GM19193 (cell line): ENCODE data around the gene STARD5.

ENCODE experiments used
- POLR2A ChIP-seq: IDR thresholded peaks from 4 replicates; pipeline ENCODE4 v1.6.1; 2011; ENCODE audit not compliant: insufficient read depth, insufficient read length; ENCODE audit errors: extremely low read depth

The STARD5 gene

DNA sequence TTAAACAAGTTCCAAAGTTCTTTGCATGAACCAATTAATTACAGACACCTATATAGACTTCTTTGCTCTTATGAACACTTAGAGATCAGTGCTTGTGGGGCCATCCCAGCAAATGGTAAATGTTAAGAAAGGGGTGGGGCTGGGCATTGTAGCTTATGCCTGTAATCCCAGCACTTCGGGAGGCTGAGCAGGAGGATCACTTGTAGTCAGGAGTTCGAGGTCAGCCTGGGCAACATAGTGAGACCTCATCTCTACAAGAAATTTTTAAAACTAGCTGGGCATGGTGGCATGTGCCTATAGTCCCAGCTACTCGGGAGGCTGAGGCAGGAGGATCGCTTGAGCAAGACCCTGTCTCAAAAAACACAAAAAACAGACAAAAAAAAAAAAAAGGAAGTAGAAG is 19.4 kb upstream of the STARD5 start:
- no peak for TF ChIP-seq POLR2A

DNA sequence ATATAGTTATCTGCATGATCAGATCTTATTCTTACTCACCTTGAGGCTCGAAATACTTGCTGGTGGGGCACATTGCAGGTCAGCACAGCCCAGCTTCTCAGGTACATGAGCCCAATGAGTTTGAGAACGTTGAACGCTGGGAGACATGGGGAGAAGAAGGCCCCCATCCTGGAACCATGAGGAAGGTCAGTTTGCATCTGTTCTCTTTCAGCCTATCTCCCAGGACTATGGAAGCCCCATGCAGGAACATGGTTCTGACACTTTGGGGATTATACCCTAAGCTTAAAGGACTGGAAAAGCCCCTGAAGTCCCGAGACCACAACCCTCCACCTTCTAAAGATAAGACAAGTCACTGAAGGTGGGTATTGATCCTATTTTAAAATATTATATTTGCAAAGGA is 17.4 kb upstream of the STARD5 start:
- no peak for TF ChIP-seq POLR2A

DNA sequence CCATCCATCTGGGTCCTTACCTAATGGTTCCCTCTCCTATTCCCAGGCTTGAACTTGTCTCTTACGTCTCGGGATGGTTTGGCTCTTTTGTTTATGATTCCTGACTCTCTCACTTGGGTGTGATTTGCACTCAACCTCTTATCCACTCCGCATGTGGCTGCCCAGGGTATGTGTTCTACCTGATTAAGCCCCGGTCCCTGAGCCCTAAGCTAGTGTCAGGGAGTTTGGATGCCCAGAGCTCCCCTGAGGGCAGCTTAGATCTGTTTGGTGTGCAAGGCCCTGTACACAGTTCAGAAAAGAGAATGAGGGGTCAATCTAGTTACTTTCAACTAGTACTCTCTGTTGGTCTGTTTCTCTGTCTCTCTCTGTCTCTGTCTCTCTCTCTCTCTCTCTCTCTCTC is 15.9 kb upstream of the STARD5 start:
- TF ChIP-seq POLR2A = no peak

DNA sequence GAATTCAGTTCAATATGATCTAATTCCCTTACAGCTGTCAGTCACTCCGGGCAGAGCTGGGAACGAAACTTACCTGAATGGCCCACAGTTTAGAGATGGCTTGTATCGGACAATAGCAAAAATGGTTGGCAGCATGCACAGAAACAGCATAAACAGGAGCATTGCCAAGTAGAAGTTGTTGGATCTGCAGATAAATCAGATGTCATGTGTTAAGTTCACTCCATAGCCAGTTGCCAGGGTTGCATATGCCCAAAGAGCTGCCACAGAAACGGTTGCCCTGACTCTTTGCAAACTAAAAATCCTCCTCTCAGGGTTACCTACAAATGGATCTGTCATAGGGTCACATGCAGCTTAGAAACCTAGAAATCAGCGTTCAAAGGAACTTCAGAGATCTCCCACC is 15.4 kb upstream of the STARD5 start:
- TF ChIP-seq POLR2A = no peak

DNA sequence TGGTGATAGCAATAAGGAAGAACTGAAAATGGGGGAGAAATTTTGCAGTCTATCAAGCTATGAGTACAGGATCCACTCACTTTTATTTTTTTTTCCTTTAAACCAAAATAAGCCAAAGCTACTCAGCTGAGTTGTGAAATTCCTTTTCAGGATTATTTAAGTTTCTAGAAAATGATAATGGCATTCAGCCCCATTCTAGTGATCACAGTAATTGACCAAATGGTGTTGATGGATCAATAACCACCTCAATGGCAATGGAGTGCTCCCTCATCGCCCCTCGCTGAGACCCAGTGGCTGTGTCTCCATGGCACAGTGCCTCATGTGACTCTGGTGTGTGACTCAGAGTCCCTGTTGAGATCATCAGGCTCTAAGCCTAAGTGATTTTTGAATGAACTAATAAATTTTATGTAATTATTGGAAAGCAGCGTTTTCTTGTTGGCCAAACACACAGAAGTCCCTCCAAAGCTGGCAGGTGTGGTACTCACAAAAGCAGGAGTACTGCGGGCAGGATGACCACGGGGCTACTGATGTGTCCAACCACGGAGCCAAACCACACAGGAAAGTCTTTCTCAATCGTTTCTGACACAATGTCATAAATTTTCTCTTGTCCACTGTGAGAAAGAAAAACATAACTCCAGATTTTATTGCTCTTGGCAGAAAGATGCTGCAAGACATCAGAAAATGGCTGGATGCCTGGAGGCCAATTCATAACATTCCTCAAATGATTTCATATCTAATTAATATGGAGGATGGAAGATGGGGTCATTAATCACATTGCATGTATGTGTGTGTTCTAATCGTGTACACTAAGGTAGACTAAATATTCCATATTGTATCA is 14.4 kb upstream of the STARD5 start:
- TF ChIP-seq POLR2A = no peak

DNA sequence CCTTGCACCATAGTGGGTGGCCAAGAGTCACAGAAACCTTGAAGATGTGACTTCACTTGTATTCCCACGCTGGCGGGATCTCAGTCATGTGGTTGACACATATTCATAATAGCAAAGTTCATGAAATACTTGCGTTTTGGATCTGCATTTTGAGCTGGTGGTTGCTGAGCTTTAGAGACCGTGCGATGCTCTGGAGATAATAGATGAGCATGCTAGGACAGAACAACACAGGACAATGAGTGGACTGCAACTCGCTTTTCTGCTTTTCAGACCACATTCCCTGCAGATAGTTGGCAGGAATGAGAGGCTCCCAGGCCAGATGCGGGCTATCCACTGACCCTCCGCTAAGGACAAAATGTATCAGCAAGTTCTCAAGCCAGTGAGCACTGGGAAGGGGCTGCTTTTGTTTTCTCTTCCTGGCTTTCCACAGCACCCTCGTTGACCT is 13.8 kb upstream of the STARD5 start:
- TF ChIP-seq POLR2A = no peak

DNA sequence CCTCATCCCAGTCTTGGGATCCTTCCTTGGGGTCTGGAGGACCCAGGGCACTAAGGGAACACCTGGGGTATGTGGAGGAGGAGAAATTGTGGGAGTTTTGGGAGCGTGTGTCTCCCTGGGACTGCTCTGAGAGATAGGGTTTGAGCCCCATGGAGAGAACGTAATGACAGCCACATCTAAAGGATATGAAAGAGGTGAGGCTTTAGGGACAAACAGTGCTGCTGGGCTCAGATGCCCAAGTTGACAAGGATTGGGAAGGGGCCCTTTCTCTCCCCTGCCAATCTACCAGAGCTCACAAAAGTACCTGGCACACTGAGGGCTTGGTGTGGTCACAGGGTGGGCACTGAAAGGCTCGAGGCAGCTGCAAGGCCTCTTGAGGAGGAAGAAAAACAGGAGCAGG is 13.3 kb upstream of the STARD5 start:
- TF ChIP-seq POLR2A = no peak

DNA sequence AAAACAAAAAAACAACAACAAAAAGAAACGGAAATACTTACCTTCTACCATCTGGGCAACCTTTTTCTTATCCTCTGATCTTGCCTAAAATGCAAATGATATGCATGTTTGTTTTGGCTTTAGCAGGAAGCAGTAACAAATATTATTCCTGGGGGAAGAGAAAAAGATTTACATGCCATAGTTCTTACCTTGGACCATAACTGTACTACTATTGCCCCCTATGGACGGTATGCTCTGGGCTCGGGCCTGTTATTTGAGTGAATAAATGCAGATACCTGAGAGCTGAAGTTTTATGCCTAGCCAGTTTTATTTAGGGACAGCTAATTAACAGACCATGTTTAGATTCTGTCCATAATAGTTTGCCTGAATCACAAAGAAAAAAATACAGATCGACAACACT is 12.6 kb upstream of the STARD5 start:
- TF ChIP-seq POLR2A = no peak

DNA sequence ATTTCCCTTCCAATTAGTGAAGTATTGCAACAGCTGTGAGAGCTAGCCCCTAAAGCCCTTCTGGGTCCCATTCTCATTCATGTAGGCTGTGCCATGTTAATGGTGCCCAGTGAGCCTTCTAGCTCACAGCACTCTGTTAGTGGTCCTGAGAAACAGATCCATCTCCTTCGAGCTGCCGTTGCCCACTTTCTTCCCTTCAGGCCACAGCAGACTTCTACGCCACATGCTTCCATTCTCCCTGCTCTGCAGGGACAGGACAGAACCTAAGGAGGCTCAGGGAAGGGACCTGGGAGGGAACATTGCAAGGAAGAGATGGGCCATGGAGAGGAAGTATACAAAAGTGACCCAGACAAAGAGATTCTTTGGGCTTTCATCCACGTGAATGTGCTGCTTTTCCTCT is 11.7 kb upstream of the STARD5 start:
- no peak for TF ChIP-seq POLR2A

DNA sequence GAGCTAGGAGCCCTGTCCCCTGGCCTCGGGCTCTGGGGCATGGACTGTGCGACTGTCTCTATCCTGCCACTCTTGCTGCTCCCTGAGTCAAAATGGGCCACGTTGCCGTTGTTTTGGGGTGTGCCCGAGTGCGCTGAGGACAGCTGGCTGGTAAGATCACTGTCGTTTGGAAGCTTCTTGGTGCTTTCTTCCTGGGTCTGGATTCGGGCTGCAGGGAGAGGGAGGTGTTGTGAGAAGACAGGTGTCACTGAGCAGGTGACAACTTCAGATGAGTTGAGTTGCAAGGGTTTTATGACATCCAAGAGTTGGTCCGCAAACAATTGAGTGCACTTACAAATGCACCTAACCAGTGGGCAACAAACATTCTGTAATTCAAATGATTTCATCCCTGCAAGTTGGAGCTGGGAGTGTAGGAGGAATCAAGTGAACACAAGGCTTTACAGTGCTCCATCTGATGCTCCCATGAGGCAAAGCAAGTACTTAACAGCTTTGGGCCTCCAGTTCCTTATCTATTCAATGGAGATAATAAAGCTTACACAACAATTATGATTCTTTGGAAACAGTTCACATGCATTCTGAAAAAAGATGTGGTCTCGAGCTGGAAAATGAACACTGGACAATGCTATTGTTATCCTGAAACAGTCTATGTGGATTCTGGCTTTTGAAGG is 11.0 kb upstream of the STARD5 start:
- no peak for TF ChIP-seq POLR2A

DNA sequence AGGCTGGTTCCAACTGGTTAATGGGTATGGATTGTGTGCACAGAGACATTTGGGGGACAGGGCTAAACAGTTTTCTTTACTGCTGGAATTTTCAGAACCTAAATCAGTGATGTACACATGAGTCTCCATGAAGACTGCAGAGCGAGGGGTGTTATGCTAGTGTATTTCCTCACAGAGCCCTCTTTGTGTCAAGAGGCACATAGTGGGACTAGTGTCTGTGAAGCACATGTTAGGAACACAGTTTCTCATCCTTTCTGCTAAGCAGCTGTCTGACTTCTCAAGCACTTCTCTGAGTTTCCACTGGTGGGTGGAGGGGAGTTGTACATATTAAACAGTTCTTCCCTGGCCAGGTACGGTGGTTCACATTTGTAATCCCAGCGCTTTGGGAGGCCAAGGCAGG is 9.4 kb upstream of the STARD5 start:
- no peak for TF ChIP-seq POLR2A

DNA sequence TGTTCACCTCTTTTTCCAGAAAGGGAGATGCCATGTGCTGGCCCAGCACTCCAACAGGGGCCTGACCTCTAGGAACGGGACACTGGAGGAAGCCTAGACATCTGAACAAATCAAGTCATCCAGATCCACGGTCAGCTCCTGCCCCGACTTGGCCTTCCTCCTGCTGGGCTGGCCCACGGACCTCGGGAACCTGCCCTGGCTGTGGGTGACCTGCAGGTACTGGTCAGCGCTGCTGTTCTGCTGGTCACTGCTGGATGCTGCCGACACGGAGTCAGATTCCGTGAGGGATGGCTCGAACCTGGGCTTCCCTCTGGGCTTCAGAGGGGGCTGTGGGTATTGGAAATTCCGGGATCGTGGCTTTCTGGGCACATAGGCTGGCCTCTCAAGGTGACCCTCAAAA is 8.4 kb upstream of the STARD5 start:
- no peak for TF ChIP-seq POLR2A

DNA sequence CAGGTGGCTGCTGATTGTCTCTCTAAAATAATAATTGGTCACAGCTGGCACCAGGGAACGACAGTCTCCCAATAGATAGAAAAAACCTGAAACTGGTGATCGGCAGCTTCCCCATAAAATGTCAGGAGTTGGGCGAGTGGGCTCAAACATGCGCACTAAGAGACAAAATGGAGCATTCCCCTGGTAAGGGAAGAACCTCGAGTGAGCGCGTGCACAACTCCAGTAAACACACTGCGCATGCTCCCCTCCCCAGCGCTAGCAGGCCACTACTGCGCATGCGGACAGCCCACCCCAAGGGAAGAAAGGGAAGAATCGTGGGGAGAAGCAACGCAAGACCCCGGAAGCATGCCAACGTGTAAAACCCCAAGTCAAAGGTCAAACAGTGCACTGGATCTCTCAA is 7.7 kb upstream of the STARD5 start:
- TF ChIP-seq POLR2A = no peak

DNA sequence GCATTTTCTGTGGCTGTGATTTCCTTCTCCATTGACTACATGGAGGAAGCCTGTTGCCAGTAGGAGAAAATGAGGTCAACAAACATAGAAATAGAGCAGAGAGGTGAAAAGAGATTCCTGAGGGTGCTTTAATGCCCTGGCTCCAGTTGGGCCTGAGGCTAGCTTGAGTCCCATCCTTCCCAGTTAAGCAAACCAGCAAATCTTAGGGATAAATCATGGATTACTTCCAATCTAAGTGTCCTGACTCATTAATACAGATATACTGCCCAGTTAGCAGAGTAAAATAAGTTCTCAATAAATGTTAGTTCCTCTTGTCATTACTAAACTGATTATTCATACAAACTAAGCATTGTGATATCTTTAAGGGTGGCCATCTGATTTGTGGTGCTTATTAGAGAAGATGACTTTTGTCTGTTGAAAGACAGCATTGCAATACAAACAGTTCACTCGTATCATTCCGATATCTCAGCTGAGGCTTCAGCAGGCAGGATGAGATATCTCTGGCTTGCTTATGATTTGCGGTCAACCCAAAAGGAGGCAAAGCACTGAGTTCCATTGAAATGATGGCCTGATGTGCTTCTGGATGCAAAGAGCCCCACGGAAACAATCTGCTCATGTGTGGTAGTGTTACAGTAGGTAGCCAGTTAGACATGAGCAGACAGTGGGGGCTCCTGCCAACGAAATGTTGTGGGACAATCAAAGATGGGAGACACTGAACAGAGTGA is 6.6 kb upstream of the STARD5 start:
- no peak for TF ChIP-seq POLR2A

DNA sequence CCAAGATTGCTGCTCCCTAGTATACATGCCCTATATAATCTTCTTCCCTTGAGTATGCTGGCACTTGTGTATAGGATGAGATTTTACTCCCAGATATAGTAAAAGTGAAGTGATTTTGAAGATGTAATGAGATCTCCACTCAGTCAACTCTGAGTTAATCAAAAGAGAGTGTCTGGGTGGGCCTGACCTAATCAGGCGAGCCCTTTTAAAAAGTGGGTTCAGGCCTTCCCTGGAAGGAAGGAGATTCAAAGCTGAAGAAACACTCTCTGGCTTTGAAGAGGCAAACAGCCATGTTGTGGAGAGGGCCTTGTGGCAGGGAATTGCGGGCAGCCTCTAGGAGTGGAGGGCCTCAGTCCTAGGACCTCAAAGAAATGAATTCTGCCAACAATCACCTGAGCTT is 5.5 kb upstream of the STARD5 start:
- no peak for TF ChIP-seq POLR2A

DNA sequence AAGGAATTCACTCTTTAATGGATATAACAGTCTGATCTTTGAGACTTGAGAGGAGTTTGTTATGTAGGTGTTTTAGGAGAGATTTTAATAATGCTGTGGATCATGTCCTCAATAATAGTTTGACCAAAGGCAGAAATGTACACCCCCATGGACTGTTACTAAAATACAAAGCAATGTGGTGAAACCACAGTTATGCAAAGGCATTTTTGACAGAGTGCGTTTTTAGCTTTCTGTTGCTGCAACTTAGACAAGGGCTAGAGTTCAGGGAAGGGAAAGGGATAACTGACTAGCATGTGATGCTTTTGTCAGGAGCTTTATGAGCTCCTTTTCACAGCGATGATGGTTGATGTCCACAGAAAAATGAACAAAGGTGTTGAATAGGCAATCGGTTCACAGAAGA is 3.6 kb upstream of the STARD5 start:
- TF ChIP-seq POLR2A = no peak
